Astrocyte (in vitro differentiated cells and primary cell): ENCODE data around the gene DCLK2. TPM values are rescaled to one million over a fixed set of nuclear protein-coding genes. Genes with fewer than 3 reads are reported as not detected.

ENCODE experiments used
- DNase-seq: peaks from one replicate; pipeline ENCODE4 v3.0.0-alpha.2; 2010; ENCODE audit warnings: low read depth
- FAIRE-seq: peaks from 2 replicates; lab custom pipeline; 2011; peaks lifted over from hg19 to GRCh38; lab: Jason Lieb, UNC
- H2AFZ ChIP-seq: 2 replicates; pipeline ENCODE4 v1.6.0; 2012; ENCODE audit warnings: low read depth, low read length, inconsistent platforms
- H3K27ac ChIP-seq: 2 replicates; pipeline ENCODE4 v1.5.1; 2011; ENCODE audit warnings: low read depth, low read length, inconsistent platforms
- H3K27me3 ChIP-seq: 2 replicates; pipeline ENCODE4 v1.6.0; 2011; ENCODE audit warnings: low read length, inconsistent platforms; ENCODE audit not compliant: insufficient read depth
- H3K36me3 ChIP-seq: 2 replicates; pipeline ENCODE4 v1.5.1; 2011; ENCODE audit warnings: low read length, inconsistent platforms; ENCODE audit not compliant: insufficient read depth
- H3K4me1 ChIP-seq: 2 replicates; pipeline ENCODE4 v1.5.1; 2011; ENCODE audit warnings: low read length, inconsistent platforms; ENCODE audit not compliant: insufficient read depth
- H3K4me2 ChIP-seq: 2 replicates; pipeline ENCODE4 v1.6.0; 2012; ENCODE audit warnings: low read length, inconsistent platforms
- H3K4me3 ChIP-seq: 2 replicates; pipeline ENCODE4 v1.5.1; 2011; ENCODE audit warnings: low read depth, mild to moderate bottlenecking, low read length, inconsistent platforms; ENCODE audit not compliant: insufficient read depth
- H3K79me2 ChIP-seq: 2 replicates; pipeline ENCODE4 v1.6.0; 2012; ENCODE audit warnings: mild to moderate bottlenecking, low read length, inconsistent platforms; ENCODE audit not compliant: insufficient read depth
- H3K9ac ChIP-seq: 2 replicates; pipeline ENCODE4 v1.6.0; 2012; ENCODE audit warnings: mild to moderate bottlenecking, low read length, inconsistent platforms
- H3K9me3 ChIP-seq: 2 replicates; pipeline ENCODE4 v1.5.1; 2012; ENCODE audit warnings: low read depth, mild to moderate bottlenecking, low read length, inconsistent platforms; ENCODE audit not compliant: insufficient read depth
- H4K20me1 ChIP-seq: 2 replicates; pipeline ENCODE4 v1.6.0; 2012; ENCODE audit warnings: low read length, inconsistent platforms; ENCODE audit not compliant: insufficient read depth
- H3K27ac Mint-ChIP-seq: one replicate; pipeline ENCODE4 v1.8.0; 2021; ENCODE audit warnings: mild to moderate bottlenecking, mixed read lengths; ENCODE audit not compliant: unreplicated experiment
- H3K27me3 Mint-ChIP-seq: one replicate; pipeline ENCODE4 v1.8.0; 2021; ENCODE audit warnings: low read depth, mixed read lengths; ENCODE audit not compliant: unreplicated experiment
- H3K36me3 Mint-ChIP-seq: one replicate; pipeline ENCODE4 v1.8.0; 2021; ENCODE audit warnings: low read depth, mixed read lengths; ENCODE audit not compliant: unreplicated experiment
- H3K4me1 Mint-ChIP-seq: one replicate; pipeline ENCODE4 v1.8.0; 2021; ENCODE audit warnings: low read depth, mixed read lengths; ENCODE audit not compliant: unreplicated experiment
- H3K4me3 Mint-ChIP-seq: one replicate; pipeline ENCODE4 v1.8.0; 2021; ENCODE audit warnings: mild to moderate bottlenecking, moderate library complexity, mixed read lengths; ENCODE audit not compliant: unreplicated experiment
- H3K9me3 Mint-ChIP-seq: one replicate; pipeline ENCODE4 v1.8.0; 2021; ENCODE audit warnings: mild to moderate bottlenecking, mixed read lengths; ENCODE audit not compliant: unreplicated experiment
- EZH2 ChIP-seq: IDR thresholded peaks from 2 replicates; pipeline ENCODE4 v1.6.1; 2012; ENCODE audit warnings: mild to moderate bottlenecking, low read length, inconsistent platforms; ENCODE audit not compliant: insufficient read depth
- total RNA-seq: library from RNA; stranded (reverse); gene quantifications from 2 replicates; pipeline ENCODE4 v1.2.1, GENCODE V29; 2021
- TF ChIP-seq, protein P1 (sequence below): IDR thresholded peaks from 2 replicates; pipeline ENCODE4 v1.5.1; 2011; ENCODE audit warnings: low read depth, mild to moderate bottlenecking, inconsistent platforms, low read length, moderate library complexity; ENCODE audit not compliant: insufficient read depth

Gene DCLK2
- total RNA-seq, 1 donor from 2014 or later = 6.2 TPM

DNA sequence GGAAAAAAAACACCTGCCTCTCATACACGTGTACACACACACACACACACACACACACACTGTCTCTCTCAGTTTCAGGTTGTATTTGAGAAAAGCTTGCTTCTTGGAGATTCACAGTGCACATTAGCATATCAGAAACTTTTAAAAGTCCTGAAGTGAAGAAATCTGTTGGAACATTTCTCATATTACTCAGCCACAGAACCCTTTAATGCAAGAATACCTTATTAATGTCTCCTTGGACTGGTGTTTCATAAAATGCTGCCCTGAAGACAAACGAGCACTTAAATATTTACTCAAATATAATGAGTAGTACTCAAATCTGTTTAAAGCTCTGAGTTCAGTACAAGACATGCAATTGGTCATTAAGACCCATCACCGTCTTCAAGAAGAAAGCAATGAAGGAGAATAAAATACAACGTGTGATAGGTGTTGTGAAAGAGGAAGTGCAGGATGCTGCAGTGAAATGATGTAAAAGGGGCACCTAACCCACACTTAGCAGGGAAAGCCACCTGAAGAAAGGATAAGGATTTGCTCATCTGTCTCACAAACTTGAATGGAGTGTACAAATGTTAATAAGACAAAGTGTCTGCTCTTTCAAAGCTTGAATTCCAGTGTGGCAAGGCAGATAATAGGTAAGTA, 57.0 kb downstream of the DCLK2 start:
- Histone ChIP-seq H3K4me2 (peak overlapping the region; percentile 55), H3K27ac (no peak overlapping the region), H3K27me3 (no peaks in the 10 kb centered on the region), H3K9me3 (no peaks in the 10 kb centered on the region), H3K4me3 (no peak overlapping the region), H2AFZ (no peak overlapping the region), H3K79me2 (no peaks in the 10 kb centered on the region), H3K36me3 (no peaks in the 10 kb centered on the region), H3K9ac (no peak overlapping the region), H3K4me1 (peaks cover 29% of the 10 kb centered on the region), H4K20me1 (no peaks in the 10 kb centered on the region)
- TF ChIP-seq, protein P1, sequence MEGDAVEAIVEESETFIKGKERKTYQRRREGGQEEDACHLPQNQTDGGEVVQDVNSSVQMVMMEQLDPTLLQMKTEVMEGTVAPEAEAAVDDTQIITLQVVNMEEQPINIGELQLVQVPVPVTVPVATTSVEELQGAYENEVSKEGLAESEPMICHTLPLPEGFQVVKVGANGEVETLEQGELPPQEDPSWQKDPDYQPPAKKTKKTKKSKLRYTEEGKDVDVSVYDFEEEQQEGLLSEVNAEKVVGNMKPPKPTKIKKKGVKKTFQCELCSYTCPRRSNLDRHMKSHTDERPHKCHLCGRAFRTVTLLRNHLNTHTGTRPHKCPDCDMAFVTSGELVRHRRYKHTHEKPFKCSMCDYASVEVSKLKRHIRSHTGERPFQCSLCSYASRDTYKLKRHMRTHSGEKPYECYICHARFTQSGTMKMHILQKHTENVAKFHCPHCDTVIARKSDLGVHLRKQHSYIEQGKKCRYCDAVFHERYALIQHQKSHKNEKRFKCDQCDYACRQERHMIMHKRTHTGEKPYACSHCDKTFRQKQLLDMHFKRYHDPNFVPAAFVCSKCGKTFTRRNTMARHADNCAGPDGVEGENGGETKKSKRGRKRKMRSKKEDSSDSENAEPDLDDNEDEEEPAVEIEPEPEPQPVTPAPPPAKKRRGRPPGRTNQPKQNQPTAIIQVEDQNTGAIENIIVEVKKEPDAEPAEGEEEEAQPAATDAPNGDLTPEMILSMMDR = no peak
- no peak for TF ChIP-seq EZH2
- H3K27me3 Mint-ChIP-seq = no peaks in the 10 kb centered on the region
- FAIRE-seq (no peak), DNase-seq (no peak)
- no peak overlapping the region for H3K4me3 Mint-ChIP-seq
- H3K27ac Mint-ChIP-seq = no peak overlapping the region
- peaks cover 15% of the 10 kb centered on the region for H3K4me1 Mint-ChIP-seq
- H3K36me3 Mint-ChIP-seq = peaks cover 2% of the 10 kb centered on the region
- no peaks in the 10 kb centered on the region for H3K9me3 Mint-ChIP-seq

DNA sequence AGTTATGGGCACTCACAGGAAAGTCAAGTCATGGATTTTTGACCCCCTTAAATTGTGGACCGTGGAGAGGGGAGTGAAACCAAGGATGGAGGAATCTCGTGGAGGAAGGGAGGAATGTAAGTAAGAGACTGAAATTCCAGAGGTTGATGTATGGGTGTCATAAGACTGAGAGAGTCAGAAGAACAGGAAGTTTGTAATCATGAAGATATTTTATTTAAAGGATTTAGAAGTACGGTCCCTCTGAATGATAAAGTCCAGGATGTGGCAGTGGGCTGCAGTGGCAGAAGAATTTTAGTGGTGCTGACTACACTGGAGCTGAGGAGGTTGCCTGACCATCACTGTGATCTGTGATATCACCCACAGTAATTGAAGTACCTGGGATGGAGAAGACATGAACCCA, 57.8 kb downstream of the DCLK2 start:
- Mint-ChIP-seq H3K4me3 (no peak overlapping the region), H3K36me3 (peaks cover 2% of the 10 kb centered on the region), H3K9me3 (no peaks in the 10 kb centered on the region), H3K27ac (peak overlapping the region; percentile 54), H3K4me1 (peaks cover 18% of the 10 kb centered on the region), H3K27me3 (no peaks in the 10 kb centered on the region)
- TF ChIP-seq, protein P1 = no peak
- no peak for TF ChIP-seq EZH2
- H3K27me3 ChIP-seq = no peaks in the 10 kb centered on the region
- peak overlapping the region; percentile 57 for H3K27ac ChIP-seq
- no peaks in the 10 kb centered on the region for H3K9me3 ChIP-seq
- peak; percentile 69 for DNase-seq
- peak overlapping the region; percentile 55 for H3K4me2 ChIP-seq
- peaks cover 28% of the 10 kb centered on the region for H3K4me1 ChIP-seq
- H3K79me2 ChIP-seq = no peaks in the 10 kb centered on the region
- H3K9ac ChIP-seq = no peak overlapping the region
- H3K4me3 ChIP-seq = peak overlapping the region; percentile 3
- no peak overlapping the region for H2AFZ ChIP-seq
- no peaks in the 10 kb centered on the region for H4K20me1 ChIP-seq
- no peaks in the 10 kb centered on the region for H3K36me3 ChIP-seq
- FAIRE-seq = peak; percentile 94

DNA sequence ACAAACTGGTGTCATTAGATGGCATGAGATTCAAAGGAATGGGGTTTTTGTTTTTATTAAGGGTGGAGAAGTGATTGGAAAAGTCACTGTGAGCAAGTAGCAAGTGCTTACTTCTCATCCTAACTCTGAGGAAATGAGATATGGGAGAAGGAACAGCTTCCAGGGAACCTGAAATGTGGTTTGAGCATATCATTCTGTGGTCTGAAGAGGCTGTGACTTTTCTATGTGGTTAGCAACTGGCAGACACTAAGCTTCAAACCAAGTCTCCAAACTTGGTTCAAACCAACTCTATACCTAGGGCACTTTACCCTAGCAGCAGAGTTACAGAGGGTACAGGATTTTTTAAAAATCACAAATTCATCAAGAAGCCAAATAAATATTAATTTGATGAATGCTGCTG, 58.2 kb downstream of the DCLK2 start:
- Histone ChIP-seq H3K4me2 (peak overlapping the region; percentile 55), H3K9ac (no peak overlapping the region), H3K27ac (peak overlapping the region; percentile 57), H3K36me3 (no peaks in the 10 kb centered on the region), H3K4me3 (peak overlapping the region; percentile 3), H4K20me1 (no peaks in the 10 kb centered on the region), H3K27me3 (no peaks in the 10 kb centered on the region), H3K79me2 (no peaks in the 10 kb centered on the region), H3K4me1 (peaks cover 27% of the 10 kb centered on the region), H3K9me3 (no peaks in the 10 kb centered on the region), H2AFZ (no peak overlapping the region)
- TF ChIP-seq EZH2 = no peak
- TF ChIP-seq, protein P1 = no peak
- Mint-ChIP-seq H3K4me1 (peaks cover 23% of the 10 kb centered on the region), H3K36me3 (peaks cover 2% of the 10 kb centered on the region), H3K27me3 (no peaks in the 10 kb centered on the region), H3K9me3 (no peaks in the 10 kb centered on the region), H3K4me3 (no peak overlapping the region), H3K27ac (peak overlapping the region; percentile 54)
- DNase-seq (peak; percentile 85), FAIRE-seq (no peak)
